IMR-90 (cell line): ENCODE data around the gene PXN. TPM values are rescaled to one million over a fixed set of nuclear protein-coding genes. Genes with fewer than 3 reads are reported as not detected.

Source experiments
- ATAC-seq: fragments of 200-7000 bp; cut with Tn5 transposase; 2 replicates; pipeline ENCODE4 v1.9.1; 2020; ENCODE audit warnings: low read depth, mild to moderate bottlenecking, moderate library complexity
- BruUV-seq: library from RNA; stranded (reverse); fragments of 400-500 nt; replicated peaks from 2 replicates; lab custom pipeline; 2021; lab: Mats Ljungman, UMichigan
- CTCF ChIA-PET: fragments of 300-600 bp; formaldehyde crosslinking; extraction: SDS; loops from one replicate; lab custom pipeline; 2021; ENCODE audit warnings: antibody characterized with exemption; lab: Yijun Ruan, JAX
- POLR2A ChIA-PET: fragments of 300-600 bp; sonication (Branson Sonifier 250); formaldehyde crosslinking; loops from one replicate; lab custom pipeline; 2022; ENCODE audit warnings: antibody characterized with exemption; ENCODE audit not compliant: unreplicated experiment; lab: Charles Lee
- DNase-seq: peaks from one replicate; pipeline ENCODE4 v3.0.0; 2013
- H2AFZ ChIP-seq: replicated peaks from 2 replicates; pipeline ENCODE3; 2013; ENCODE audit warnings: low read length, mild to moderate bottlenecking; ENCODE audit not compliant: poor library complexity
- H2AK5ac ChIP-seq: 2 replicates; pipeline ENCODE4 v1.6.1; 2013; ENCODE audit warnings: low read depth, low read length, inconsistent platforms
- H2AK9ac ChIP-seq: replicated peaks from 2 replicates; pipeline ENCODE3; 2013; ENCODE audit warnings: mild to moderate bottlenecking, low read depth, low read length, moderate library complexity; ENCODE audit not compliant: poor library complexity
- H2BK120ac ChIP-seq: 2 replicates; pipeline ENCODE4 v1.6.1; 2013; ENCODE audit warnings: low read depth, low read length, inconsistent platforms
- H2BK15ac ChIP-seq: 3 replicates; pipeline ENCODE4 v1.6.1; 2013; ENCODE audit warnings: low read depth, low read length, inconsistent platforms
- H2BK20ac ChIP-seq: 2 replicates; pipeline ENCODE4 v1.6.1; 2013; ENCODE audit warnings: low read depth, mild to moderate bottlenecking, inconsistent platforms, low read length, moderate library complexity
- H2BK5ac ChIP-seq: 2 replicates; pipeline ENCODE4 v1.6.1; 2013; ENCODE audit warnings: mild to moderate bottlenecking, low read depth, low read length, inconsistent platforms; ENCODE audit not compliant: poor library complexity, severe bottlenecking
- H3K14ac ChIP-seq: replicated peaks from 2 replicates; pipeline ENCODE4 v1.6.1; 2013; ENCODE audit warnings: low read depth, low read length, inconsistent platforms
- H3K18ac ChIP-seq: 2 replicates; pipeline ENCODE4 v1.6.1; 2013; ENCODE audit warnings: low read depth, low read length, control low read depth
- H3K23ac ChIP-seq: 2 replicates; pipeline ENCODE4 v1.6.1; 2013; ENCODE audit warnings: low read depth, low read length, inconsistent platforms
- H3K27ac ChIP-seq: 2 replicates; pipeline ENCODE4 v1.5.1; 2013; ENCODE audit warnings: mild to moderate bottlenecking, control low read depth, low read length; ENCODE audit not compliant: insufficient read depth
- H3K27me3 ChIP-seq: 2 replicates; pipeline ENCODE4 v1.6.1; 2013; ENCODE audit warnings: low read length; ENCODE audit not compliant: control insufficient read depth, insufficient read depth
- H3K36me3 ChIP-seq: 2 replicates; pipeline ENCODE4 v1.6.1; 2013; ENCODE audit warnings: low read length, mixed read lengths; ENCODE audit not compliant: control insufficient read depth, insufficient read depth
- H3K4ac ChIP-seq: 2 replicates; pipeline ENCODE4 v1.6.1; 2013; ENCODE audit warnings: low read depth, low read length, inconsistent platforms
- H3K4me1 ChIP-seq: 2 replicates; pipeline ENCODE4 v1.6.1; 2013; ENCODE audit warnings: low read length, mixed read lengths; ENCODE audit not compliant: control insufficient read depth, insufficient read depth
- H3K4me2 ChIP-seq: 2 replicates; pipeline ENCODE4 v1.6.1; 2013; ENCODE audit warnings: low read depth, mild to moderate bottlenecking, control low read depth, low read length, moderate library complexity
- H3K4me3 ChIP-seq: 2 replicates; pipeline ENCODE4 v1.5.1; 2013; ENCODE audit warnings: low read depth, mild to moderate bottlenecking, control low read depth, low read length, moderate library complexity; ENCODE audit not compliant: insufficient read depth
- H3K56ac ChIP-seq: 2 replicates; pipeline ENCODE4 v1.6.1; 2013; ENCODE audit warnings: low read length, inconsistent platforms; ENCODE audit not compliant: insufficient read depth; ENCODE audit errors: extremely low read depth
- H3K79me1 ChIP-seq, 2 experiments: 2 replicates each; pipeline ENCODE4 v1.6.1; 2013; ENCODE audit warnings: low read length in 2 of 2, inconsistent platforms in 1 of 2, low read depth in 1 of 2
- H3K9ac ChIP-seq: 2 replicates; pipeline ENCODE4 v1.6.1; 2013; ENCODE audit warnings: low read depth, low read length, control low read depth
- H3K9me1 ChIP-seq: 2 replicates; pipeline ENCODE4 v1.6.1; 2013; ENCODE audit warnings: low read length, inconsistent platforms; ENCODE audit not compliant: insufficient read depth
- H3K9me3 ChIP-seq: 2 replicates; pipeline ENCODE4 v1.6.1; 2013; ENCODE audit warnings: low read length; ENCODE audit not compliant: control insufficient read depth, insufficient read depth
- H4K20me1 ChIP-seq: 2 replicates; pipeline ENCODE4 v1.6.1; 2013; ENCODE audit warnings: low read length, inconsistent platforms; ENCODE audit not compliant: insufficient read depth
- H4K5ac ChIP-seq: 2 replicates; pipeline ENCODE4 v1.6.1; 2013; ENCODE audit warnings: mild to moderate bottlenecking, low read depth, low read length, control low read depth
- H4K8ac ChIP-seq, 2 experiments: 2 replicates each; pipeline ENCODE4 v1.6.1; 2013; ENCODE audit warnings: low read depth in 2 of 2, low read length in 2 of 2, control low read depth in 1 of 2, inconsistent platforms in 1 of 2
- H4K91ac ChIP-seq: 2 replicates; pipeline ENCODE4 v1.6.1; 2013; ENCODE audit warnings: low read depth, low read length, inconsistent platforms; ENCODE audit not compliant: insufficient read depth
- CEBPB ChIP-seq: IDR thresholded peaks from 2 replicates; pipeline ENCODE4 v1.6.1; 2012; ENCODE audit warnings: low read depth, low read length, improper control_type of control experiment
- CHD1 ChIP-seq: IDR thresholded peaks from 2 replicates; pipeline ENCODE4 v1.6.1; 2012; ENCODE audit warnings: low read depth, low read length, improper control_type of control experiment
- MAFK ChIP-seq: IDR thresholded peaks from 2 replicates; pipeline ENCODE4 v1.6.1; 2012; ENCODE audit warnings: low read depth, low read length, improper control_type of control experiment
- MAZ ChIP-seq: IDR thresholded peaks from 2 replicates; pipeline ENCODE4 v1.6.1; 2012; ENCODE audit warnings: low read depth, mild to moderate bottlenecking, low read length, improper control_type of control experiment, moderate library complexity, borderline replicate concordance
- RAD21 ChIP-seq: IDR thresholded peaks from 2 replicates; pipeline ENCODE4 v1.6.1; 2012; ENCODE audit warnings: low read length, improper control_type of control experiment
- SMC3 ChIP-seq: fragments of 150-350 bp; IDR thresholded peaks from 2 replicates; pipeline ENCODE4 v1.6.1; 2016; ENCODE audit warnings: low read depth, mild to moderate bottlenecking, antibody characterized with exemption, low read length, moderate library complexity
- WGBS, 2 experiments: methylation state at CpG; one replicate each; pipeline versions ENCODE4 v1.1.5 to v1.1.7; 2013; ENCODE audit warnings: missing lambda C conversion rate in 2 of 2; ENCODE audit not compliant: insufficient read length in 1 of 2; ENCODE audit errors: extremely low coverage in 2 of 2; 5-methylcytosine and 5-hydroxymethylcytosine counted together
- dilution Hi-C: fragments of 300-500 bp; cut with HindIII; formaldehyde crosslinking; loops from one replicate; pipeline ENCODE4 v1.14.3; 2018; ENCODE audit warnings: low sequenced_read_pairs; ENCODE audit not compliant: unreplicated experiment
- in situ Hi-C: fragments of 300-500 bp; cut with MboI; formaldehyde crosslinking; loops from 3 replicates; pipeline ENCODE4 v1.14.3; 2019; ENCODE audit warnings: low sequenced_read_pairs, inconsistent platforms, mixed read lengths
- intact Hi-C: fragments of 100-400 bp; cut with micrococcal nuclease; formaldehyde crosslinking; loops from 2 replicates; pipeline ENCODE4 v1.10.0; 2022
- polyA plus RNA-seq, 3 experiments: library from polyadenylated mRNA; depleted of rRNA; stranded (reverse); fragments of >200 nt; gene quantifications; 2 replicates each; pipeline ENCODE4 v1.2.3, GENCODE V29; 2012; ENCODE audit warnings: low replicate concordance in 1 of 3
- total RNA-seq: library from RNA; depleted of rRNA; stranded (reverse); fragments of >200 nt; gene quantifications from 2 replicates; pipeline ENCODE4 v1.2.3, GENCODE V29; 2012
- TF ChIP-seq, protein P1 (sequence below): fragments of 150-350 bp; IDR thresholded peaks from 2 replicates; pipeline ENCODE4 v1.6.1; 2017; ENCODE audit warnings: mild to moderate bottlenecking, antibody characterized with exemption, low read length, low read depth
- TF ChIP-seq, protein P2 (sequence below): fragments of 150-350 bp; IDR thresholded peaks from 2 replicates; pipeline ENCODE4 v1.6.1; 2016; ENCODE audit warnings: low read depth, mild to moderate bottlenecking, low read length, moderate library complexity, borderline replicate concordance

The PXN gene
- total and polyA plus RNA-seq, 2 of the 4 experiments (the other 2 are of a cell fraction), result 46.6 to 134 TPM

DNA sequence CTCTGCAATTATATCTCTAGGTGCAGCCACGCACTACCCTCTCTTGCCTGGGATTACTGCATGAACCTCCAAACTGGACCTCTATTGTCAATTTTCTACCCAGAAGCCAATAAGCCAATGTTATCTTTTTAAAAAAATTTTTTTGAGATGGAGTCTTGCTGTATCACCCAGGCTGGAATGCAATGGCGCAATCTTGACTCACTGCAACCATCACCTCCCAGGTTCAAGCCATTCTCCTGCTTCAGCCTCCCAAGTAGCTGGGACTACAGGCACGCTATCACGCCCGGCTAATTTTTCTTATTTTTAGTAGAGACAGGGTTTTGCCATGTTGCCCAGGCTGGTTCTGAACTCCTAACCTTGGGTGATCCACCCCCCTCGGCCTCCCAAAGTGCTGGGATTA is 11.2 kb upstream of the PXN start:
- H4K5ac ChIP-seq, result no peak overlapping the region
- no peaks in the 10 kb centered on the region for H3K36me3 ChIP-seq
- no peak overlapping the region for H3K23ac ChIP-seq
- peak overlapping the region; percentile 64 for H2AFZ ChIP-seq
- H2AK9ac ChIP-seq, result no peak overlapping the region
- TF ChIP-seq, protein P1, sequence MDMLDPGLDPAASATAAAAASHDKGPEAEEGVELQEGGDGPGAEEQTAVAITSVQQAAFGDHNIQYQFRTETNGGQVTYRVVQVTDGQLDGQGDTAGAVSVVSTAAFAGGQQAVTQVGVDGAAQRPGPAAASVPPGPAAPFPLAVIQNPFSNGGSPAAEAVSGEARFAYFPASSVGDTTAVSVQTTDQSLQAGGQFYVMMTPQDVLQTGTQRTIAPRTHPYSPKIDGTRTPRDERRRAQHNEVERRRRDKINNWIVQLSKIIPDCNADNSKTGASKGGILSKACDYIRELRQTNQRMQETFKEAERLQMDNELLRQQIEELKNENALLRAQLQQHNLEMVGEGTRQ, result no peak
- TF ChIP-seq MAFK (no peak), SMC3 (no peak), MAZ (no peak), CEBPB (peak; percentile 89), RAD21 (no peak), CHD1 (no peak)
- TF ChIP-seq, protein P2, sequence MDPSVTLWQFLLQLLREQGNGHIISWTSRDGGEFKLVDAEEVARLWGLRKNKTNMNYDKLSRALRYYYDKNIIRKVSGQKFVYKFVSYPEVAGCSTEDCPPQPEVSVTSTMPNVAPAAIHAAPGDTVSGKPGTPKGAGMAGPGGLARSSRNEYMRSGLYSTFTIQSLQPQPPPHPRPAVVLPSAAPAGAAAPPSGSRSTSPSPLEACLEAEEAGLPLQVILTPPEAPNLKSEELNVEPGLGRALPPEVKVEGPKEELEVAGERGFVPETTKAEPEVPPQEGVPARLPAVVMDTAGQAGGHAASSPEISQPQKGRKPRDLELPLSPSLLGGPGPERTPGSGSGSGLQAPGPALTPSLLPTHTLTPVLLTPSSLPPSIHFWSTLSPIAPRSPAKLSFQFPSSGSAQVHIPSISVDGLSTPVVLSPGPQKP, result no peak
- no peak overlapping the region for H2BK15ac ChIP-seq
- H2AK5ac ChIP-seq, result no peak overlapping the region
- no peaks in the 10 kb centered on the region for H3K9me3 ChIP-seq
- no peaks in the 10 kb centered on the region; the same call in 1 of the 2 replicates for H3K27me3 ChIP-seq
- no peaks in the 10 kb centered on the region for H4K20me1 ChIP-seq
- no peak overlapping the region for H2BK120ac ChIP-seq
- H3K18ac ChIP-seq, result no peak overlapping the region
- BruUV-seq, result no TSS peak
- ATAC-seq (peak; percentile 81), DNase-seq (peak; percentile 63)
- no peaks in the 10 kb centered on the region for H3K9me1 ChIP-seq
- no peak overlapping the region; the same call in 1 of the 2 replicates for H4K91ac ChIP-seq
- WGBS, 2 experiments, result no CpG with 5 or more reads among the region's 6 CpGs
- POLR2A ChIA-PET, result no interaction called here
- H3K56ac ChIP-seq, result no peak overlapping the region
- peaks cover 2% of the 10 kb centered on the region; the same call in 1 of the 2 replicates for H3K4me1 ChIP-seq
- H3K27ac ChIP-seq, result no peak overlapping the region
- H3K4me3 ChIP-seq, result no peak overlapping the region
- H2BK20ac ChIP-seq, result no peak overlapping the region
- no peak overlapping the region for H3K9ac ChIP-seq
- CTCF ChIA-PET, result no interaction called here
- no peak overlapping the region for H3K14ac ChIP-seq
- no peak overlapping the region for H2BK5ac ChIP-seq
- H3K4ac ChIP-seq, result no peak overlapping the region
- dilution Hi-C loops (no loop called here), intact Hi-C loops (no loop called here), in situ Hi-C loops (no loop called here)
- H3K4me2 ChIP-seq, result no peak overlapping the region
- H3K79me1 ChIP-seq, result no peaks in the 10 kb centered on the region
- H4K8ac ChIP-seq, result peak overlapping the region in 1 of 2 experiments; percentile 8; a peak in 1 of 4 replicates
